MM.1S (cell line): Measurements from ENCODE around the gene TGFA.

ENCODE experiments used
- DNase-seq: peaks from one replicate; pipeline ENCODE4 v3.0.0-alpha.2; 2015
- H2AFZ ChIP-seq: fragments of 300-600 bp; sonication (generic); 2 replicates; pipeline ENCODE4 v1.6.0; 2016; ENCODE audit warnings: antibody characterized with exemption, low read length
- H3F3A ChIP-seq: fragments of 300-600 bp; sonication (generic); 2 replicates; pipeline ENCODE4 v1.6.1; 2016; ENCODE audit warnings: mild to moderate bottlenecking, antibody characterized with exemption, low read length, moderate library complexity, mixed read lengths; ENCODE audit not compliant: insufficient read depth
- H3K27ac ChIP-seq: fragments of 300-600 bp; sonication (generic); 2 replicates; pipeline ENCODE4 v1.5.1; 2016; ENCODE audit warnings: mild to moderate bottlenecking, low read length
- H3K27me3 ChIP-seq: fragments of 300-600 bp; sonication (generic); replicated peaks from 2 replicates; pipeline ENCODE4 v1.6.0; 2016; ENCODE audit warnings: low read length; ENCODE audit not compliant: insufficient read depth
- H3K36me3 ChIP-seq: fragments of 300-600 bp; sonication (generic); replicated peaks from 2 replicates; pipeline ENCODE4 v1.6.1; 2016; ENCODE audit warnings: mild to moderate bottlenecking, low read length, mixed read lengths; ENCODE audit not compliant: insufficient read depth
- H3K4me1 ChIP-seq: fragments of 300-600 bp; sonication (generic); 2 replicates; pipeline ENCODE4 v1.6.1; 2016; ENCODE audit warnings: low read length, mixed read lengths
- H3K4me2 ChIP-seq: fragments of 300-600 bp; sonication (generic); 2 replicates; pipeline ENCODE4 v1.6.0; 2016; ENCODE audit warnings: low read depth, low read length
- H3K4me3 ChIP-seq: fragments of 300-600 bp; sonication (generic); 2 replicates; pipeline ENCODE4 v1.5.1; 2016; ENCODE audit warnings: low read length, mixed read lengths
- H3K79me2 ChIP-seq: fragments of 300-600 bp; sonication (generic); 2 replicates; pipeline ENCODE4 v1.6.1; 2016; ENCODE audit warnings: mixed run types, low read length, mixed read lengths
- H3K9ac ChIP-seq: fragments of 300-600 bp; sonication (generic); 2 replicates; pipeline ENCODE4 v1.6.1; 2016; ENCODE audit warnings: low read length, mixed read lengths
- H3K9me2 ChIP-seq: fragments of 300-600 bp; sonication (generic); replicated peaks from 2 replicates; pipeline ENCODE4 v1.6.1; 2016; ENCODE audit warnings: mild to moderate bottlenecking, low read length, mixed read lengths; ENCODE audit not compliant: insufficient read depth
- H3K9me3 ChIP-seq: fragments of 300-600 bp; sonication (generic); replicated peaks from 2 replicates; pipeline ENCODE4 v1.6.1; 2016; ENCODE audit warnings: mild to moderate bottlenecking, low read length, mixed read lengths; ENCODE audit not compliant: insufficient read depth
- H4K20me1 ChIP-seq: fragments of 300-600 bp; sonication (generic); 2 replicates; pipeline ENCODE4 v1.6.1; 2016; ENCODE audit warnings: mild to moderate bottlenecking, low read length, moderate library complexity, mixed read lengths; ENCODE audit not compliant: insufficient read depth
- EZH2 ChIP-seq: fragments of 300-600 bp; sonication (generic); optimal IDR thresholded peaks from 2 replicates; pipeline ENCODE3; 2017; ENCODE audit warnings: low read depth, mild to moderate bottlenecking, antibody characterized with exemption, low read length, mixed read lengths
- EZH2phosphoT487 ChIP-seq: fragments of 300-600 bp; sonication (generic); IDR thresholded peaks from 2 replicates; pipeline ENCODE4 v1.6.1; 2018; ENCODE audit warnings: antibody characterized with exemption, low read length
- TF ChIP-seq, protein P1 (sequence below): fragments of 300-600 bp; sonication (generic); IDR thresholded peaks from 2 replicates; pipeline ENCODE4 v1.5.1; 2016; ENCODE audit warnings: antibody characterized with exemption, low read length, mixed read lengths

TGFA gene

DNA sequence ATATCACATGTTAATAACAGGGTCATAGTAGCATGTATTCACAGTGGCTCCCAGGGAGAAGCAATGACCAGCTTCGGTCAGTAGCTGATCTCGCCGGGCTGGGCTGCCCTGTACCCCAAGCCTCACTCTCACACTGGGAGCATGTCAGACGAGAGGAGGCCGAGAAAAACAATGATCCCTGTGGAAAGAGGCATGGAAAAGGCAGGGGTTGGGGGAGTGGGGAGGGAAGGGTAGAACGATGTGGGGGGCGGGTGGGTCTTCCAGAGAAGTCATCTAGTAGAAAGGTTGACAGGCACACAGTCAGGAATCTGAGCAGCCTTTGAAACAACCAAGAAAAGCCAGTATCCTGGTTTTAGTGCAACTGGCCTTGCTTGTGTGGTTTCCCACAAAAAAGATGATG is 25.4 kb downstream of the TGFA start:
- H3K36me3 ChIP-seq, result no peaks in the 10 kb centered on the region
- H4K20me1 ChIP-seq, result no peaks in the 10 kb centered on the region
- H3K4me3 ChIP-seq, result no peak overlapping the region
- H3F3A ChIP-seq, result no peaks in the 10 kb centered on the region
- no peak overlapping the region for H3K27ac ChIP-seq
- H3K27me3 ChIP-seq, result no peaks in the 10 kb centered on the region
- H3K79me2 ChIP-seq, result peaks cover 50% of the 10 kb centered on the region
- H2AFZ ChIP-seq, result no peak overlapping the region
- no peaks in the 10 kb centered on the region for H3K9me2 ChIP-seq
- no peaks in the 10 kb centered on the region for H3K9me3 ChIP-seq
- H3K9ac ChIP-seq, result no peak overlapping the region
- no peak for TF ChIP-seq EZH2
- TF ChIP-seq, protein P1, sequence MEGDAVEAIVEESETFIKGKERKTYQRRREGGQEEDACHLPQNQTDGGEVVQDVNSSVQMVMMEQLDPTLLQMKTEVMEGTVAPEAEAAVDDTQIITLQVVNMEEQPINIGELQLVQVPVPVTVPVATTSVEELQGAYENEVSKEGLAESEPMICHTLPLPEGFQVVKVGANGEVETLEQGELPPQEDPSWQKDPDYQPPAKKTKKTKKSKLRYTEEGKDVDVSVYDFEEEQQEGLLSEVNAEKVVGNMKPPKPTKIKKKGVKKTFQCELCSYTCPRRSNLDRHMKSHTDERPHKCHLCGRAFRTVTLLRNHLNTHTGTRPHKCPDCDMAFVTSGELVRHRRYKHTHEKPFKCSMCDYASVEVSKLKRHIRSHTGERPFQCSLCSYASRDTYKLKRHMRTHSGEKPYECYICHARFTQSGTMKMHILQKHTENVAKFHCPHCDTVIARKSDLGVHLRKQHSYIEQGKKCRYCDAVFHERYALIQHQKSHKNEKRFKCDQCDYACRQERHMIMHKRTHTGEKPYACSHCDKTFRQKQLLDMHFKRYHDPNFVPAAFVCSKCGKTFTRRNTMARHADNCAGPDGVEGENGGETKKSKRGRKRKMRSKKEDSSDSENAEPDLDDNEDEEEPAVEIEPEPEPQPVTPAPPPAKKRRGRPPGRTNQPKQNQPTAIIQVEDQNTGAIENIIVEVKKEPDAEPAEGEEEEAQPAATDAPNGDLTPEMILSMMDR, result no peak
- peaks cover 14% of the 10 kb centered on the region for H3K4me1 ChIP-seq
- DNase-seq, result no peak
- H3K4me2 ChIP-seq, result no peak overlapping the region

DNA sequence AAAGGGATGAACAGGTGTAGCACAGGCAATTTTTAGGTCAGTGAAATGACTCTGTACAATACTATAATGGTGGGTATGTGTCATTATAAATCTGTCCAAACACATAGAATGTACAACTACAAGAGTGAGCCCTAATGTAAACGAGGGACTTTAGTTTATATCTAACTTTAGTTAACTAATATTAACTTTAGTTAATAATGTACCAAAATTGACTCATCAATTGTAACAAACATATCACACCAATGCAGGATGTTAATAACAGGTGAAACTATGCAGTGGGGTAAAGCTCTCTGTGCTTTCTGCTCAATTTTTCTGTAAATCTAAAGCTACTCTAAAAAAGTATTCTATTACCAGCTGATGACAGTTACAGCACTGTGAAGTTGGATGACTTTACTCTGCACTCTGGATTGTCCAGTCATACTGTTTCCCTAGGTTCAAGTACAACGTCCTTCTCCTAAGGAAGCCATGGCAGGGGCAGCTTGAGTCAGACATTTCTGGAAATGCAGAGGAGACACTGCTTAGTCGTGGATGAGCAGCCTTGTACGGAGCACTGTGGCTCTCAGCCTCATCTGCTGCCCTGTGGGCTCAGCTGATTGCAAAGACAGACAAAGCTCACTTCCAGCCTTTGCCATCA is 26.1 kb downstream of the TGFA start:
- Histone ChIP-seq H3K4me1 (peaks cover 12% of the 10 kb centered on the region), H3F3A (no peaks in the 10 kb centered on the region), H4K20me1 (no peaks in the 10 kb centered on the region), H3K9ac (no peak overlapping the region), H3K9me2 (no peaks in the 10 kb centered on the region), H3K27ac (no peak overlapping the region), H3K9me3 (no peaks in the 10 kb centered on the region), H3K36me3 (no peaks in the 10 kb centered on the region), H3K4me3 (no peak overlapping the region), H2AFZ (no peak overlapping the region), H3K79me2 (peaks cover 44% of the 10 kb centered on the region), H3K27me3 (no peaks in the 10 kb centered on the region), H3K4me2 (no peak overlapping the region)
- TF ChIP-seq EZH2phosphoT487 (no peak), EZH2 (no peak)
- TF ChIP-seq, protein P1, result no peak
- DNase-seq, result no peak

DNA sequence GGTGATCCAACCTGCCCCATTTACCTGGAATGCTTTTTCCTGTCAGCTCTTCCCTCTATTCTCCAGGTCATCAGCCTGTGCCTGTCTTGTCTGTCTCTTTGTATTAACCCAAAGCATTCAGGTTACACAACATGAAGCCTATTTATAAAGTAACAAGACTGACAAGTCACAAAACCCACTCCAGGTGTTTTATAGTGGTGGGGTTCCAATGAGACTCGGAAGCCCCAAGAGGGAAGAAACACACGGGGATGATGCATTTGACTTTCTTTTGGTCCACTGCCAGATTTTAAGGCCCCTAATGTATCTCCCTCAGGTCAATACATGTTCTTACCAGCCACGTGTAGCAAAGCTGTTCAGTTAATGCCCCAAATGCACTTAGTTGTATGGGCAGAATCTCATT is 27.5 kb downstream of the TGFA start:
- H3F3A ChIP-seq, result no peaks in the 10 kb centered on the region
- H3K27me3 ChIP-seq, result no peaks in the 10 kb centered on the region
- H2AFZ ChIP-seq, result no peak overlapping the region
- no peak overlapping the region for H3K27ac ChIP-seq
- H4K20me1 ChIP-seq, result no peaks in the 10 kb centered on the region
- no peak overlapping the region for H3K4me2 ChIP-seq
- H3K79me2 ChIP-seq, result peaks cover 32% of the 10 kb centered on the region
- no peaks in the 10 kb centered on the region for H3K9me3 ChIP-seq
- DNase-seq, result no peak
- H3K4me1 ChIP-seq, result no peaks in the 10 kb centered on the region
- H3K9me2 ChIP-seq, result no peaks in the 10 kb centered on the region
- H3K9ac ChIP-seq, result no peak overlapping the region
- TF ChIP-seq, protein P1, result no peak
- TF ChIP-seq EZH2phosphoT487 (no peak), EZH2 (no peak)
- H3K36me3 ChIP-seq, result no peaks in the 10 kb centered on the region
- H3K4me3 ChIP-seq, result no peak overlapping the region
